HG03378 (cell line): ENCODE results near the gene DHRS3.

Source experiments
- ATAC-seq: cut with Tn5 transposase; IDR thresholded peaks from one replicate; pipeline ENCODE4 v1.9.1; 2021; ENCODE audit warnings: mild to moderate bottlenecking, moderate library complexity; ENCODE audit not compliant: unreplicated experiment

DHRS3 gene

GRCh38 chr1:12555411-12556367 is 62.3 kb downstream of the DHRS3 start:
- no peak for ATAC-seq

- ATAC-seq, result no peak
Measured at GRCh38 chr1:12554521-12555305, 63.3 kb downstream of the DHRS3 start.

GRCh38 chr1:12553963-12554362 is 64.0 kb downstream of the DHRS3 start:
- no peak for ATAC-seq

- no peak for ATAC-seq
Measured at GRCh38 chr1:12552951-12553921, 64.8 kb downstream of the DHRS3 start.

- ATAC-seq, result no peak
Measured at GRCh38 chr1:12552111-12552888, 65.7 kb downstream of the DHRS3 start.

GRCh38 chr1:12551584-12551983 is 66.4 kb downstream of the DHRS3 start:
- no peak for ATAC-seq

GRCh38 chr1:12549460-12550349 is 68.3 kb downstream of the DHRS3 start:
- ATAC-seq, result no peak

GRCh38 chr1:12548973-12549459 is 69.0 kb downstream of the DHRS3 start:
- ATAC-seq, result no peak

GRCh38 chr1:12548279-12548972 is 69.6 kb downstream of the DHRS3 start:
- no peak for ATAC-seq

- ATAC-seq, result no peak
Measured at GRCh38 chr1:12547586-12548225, 70.3 kb downstream of the DHRS3 start.

- ATAC-seq, result no peak
Measured at GRCh38 chr1:12546771-12547585, 71.0 kb downstream of the DHRS3 start.

GRCh38 chr1:12544992-12545391 is 73.0 kb downstream of the DHRS3 start:
- no peak for ATAC-seq

- ATAC-seq, result no peak
Measured at GRCh38 chr1:12544357-12544756, 73.7 kb downstream of the DHRS3 start.

GRCh38 chr1:12543740-12544154 is 74.3 kb downstream of the DHRS3 start:
- ATAC-seq, result no peak

GRCh38 chr1:12542616-12543592 is 75.1 kb downstream of the DHRS3 start:
- ATAC-seq, result no peak

- no peak for ATAC-seq
Measured at GRCh38 chr1:12542138-12542465, 75.9 kb downstream of the DHRS3 start.
